ENCODE results near the gene CDV3.

The CDV3 gene

DNA sequence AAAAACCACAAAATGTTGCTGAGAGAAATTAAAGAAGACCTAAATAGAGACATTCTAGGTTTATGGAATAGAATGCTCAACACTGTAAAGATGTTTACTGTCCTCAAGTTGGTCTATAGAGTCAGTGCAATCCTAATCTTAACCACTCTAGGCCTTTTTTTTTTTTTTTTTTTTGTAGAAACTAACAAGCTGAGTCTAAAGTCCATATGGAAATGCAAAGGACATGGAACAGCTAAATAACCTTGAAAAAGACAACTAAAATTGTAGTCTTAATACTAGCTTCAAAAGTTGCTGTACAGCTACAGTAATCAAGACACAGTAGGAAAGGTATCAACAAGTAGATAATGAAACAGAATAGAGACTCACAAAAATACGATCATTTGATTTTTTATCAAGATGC lies 32.9 kb downstream of the CDV3 start:
- no peak for DNase-seq (ENCODE audit: low spot score)

DNA sequence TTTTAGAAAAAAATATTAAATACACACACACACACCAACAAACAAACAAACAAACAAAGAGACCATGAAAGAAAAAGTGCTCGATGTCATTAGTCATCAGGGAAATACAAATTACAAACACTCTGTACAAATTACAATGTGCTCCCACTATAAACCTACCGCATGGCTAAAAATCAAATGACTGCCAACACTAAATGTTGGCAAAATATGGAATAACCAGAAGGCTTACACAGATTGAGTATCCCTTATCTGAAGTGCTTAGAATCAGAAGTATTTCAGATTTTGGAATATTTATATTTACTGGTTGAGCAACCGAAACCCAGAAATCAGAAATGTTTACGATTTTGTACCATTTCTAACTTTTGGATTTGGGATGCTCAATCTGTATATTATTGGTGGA lies 33.4 kb downstream of the CDV3 start:
- DNase-seq (ENCODE audit: low spot score): no peak

GRCh38 chr3:133607816-133608215 lies 34.3 kb downstream of the CDV3 start:
- no peak for DNase-seq (ENCODE audit: low spot score)

GRCh38 chr3:133608388-133608787 lies 34.9 kb downstream of the CDV3 start:
- no peak for DNase-seq (ENCODE audit: low spot score)

- no peak for DNase-seq (ENCODE audit: low spot score)
These were observed 36.5 kb downstream of the CDV3 start for GRCh38 chr3:133610031-133610430.

DNA sequence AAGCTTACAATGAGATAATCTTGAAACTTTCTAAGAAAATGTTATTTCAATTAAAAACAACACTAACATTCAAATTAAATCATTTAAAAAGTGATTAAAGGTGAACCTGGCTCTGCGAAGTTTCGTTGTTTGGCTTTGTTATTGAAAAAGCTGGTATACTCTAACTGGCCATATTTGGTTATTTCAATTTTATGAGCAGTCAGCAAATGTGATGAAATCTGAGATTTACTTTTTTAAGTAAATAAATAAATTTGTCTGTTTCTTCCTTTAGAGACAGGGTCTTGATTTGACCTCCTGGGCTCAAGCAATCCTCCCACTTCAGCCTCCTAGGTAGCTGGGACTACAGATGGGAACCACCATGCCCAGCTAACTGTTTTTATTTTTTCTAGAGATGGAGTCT lies 38.0 kb downstream of the CDV3 start:
- DNase-seq (ENCODE audit: low spot score): no peak

DNA sequence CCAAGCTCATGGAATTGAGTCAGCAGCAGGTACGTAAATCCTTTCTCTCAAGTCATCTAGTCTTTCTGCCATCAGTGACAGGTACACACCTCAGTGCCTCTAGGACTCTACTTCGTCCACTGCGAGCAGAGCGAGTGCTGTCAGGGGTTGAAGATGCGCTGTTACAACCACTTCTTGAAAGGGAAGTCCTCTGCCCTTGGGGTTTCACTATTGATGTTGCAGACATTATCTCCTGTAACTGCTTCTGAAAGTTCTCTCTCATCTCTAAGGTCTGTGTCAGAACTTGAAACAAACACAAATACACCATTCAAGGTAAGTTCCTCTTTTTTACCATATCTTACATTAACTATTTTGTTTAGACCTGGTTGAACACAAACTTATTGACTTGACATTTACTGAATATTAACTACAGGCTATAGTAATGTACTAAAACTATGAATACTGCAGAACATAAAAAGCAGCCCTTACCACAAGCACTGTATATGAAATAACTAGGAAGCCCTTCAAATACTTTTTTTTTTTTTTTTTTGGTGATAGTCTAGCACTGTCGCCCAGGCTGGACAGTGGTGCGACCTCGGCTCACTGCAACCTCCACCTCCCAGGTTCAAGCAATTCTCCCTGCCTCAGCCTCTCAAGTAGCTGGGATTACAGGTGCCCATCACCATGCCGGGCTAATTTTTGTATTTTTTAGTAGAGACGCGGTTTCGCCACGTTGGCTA lies 46.7 kb downstream of the CDV3 start:
- DNase-seq (ENCODE audit: low spot score): no peak

GRCh38 chr3:133627789-133628188 lies 54.3 kb downstream of the CDV3 start:
- no peak for DNase-seq (ENCODE audit: low spot score)

DNA sequence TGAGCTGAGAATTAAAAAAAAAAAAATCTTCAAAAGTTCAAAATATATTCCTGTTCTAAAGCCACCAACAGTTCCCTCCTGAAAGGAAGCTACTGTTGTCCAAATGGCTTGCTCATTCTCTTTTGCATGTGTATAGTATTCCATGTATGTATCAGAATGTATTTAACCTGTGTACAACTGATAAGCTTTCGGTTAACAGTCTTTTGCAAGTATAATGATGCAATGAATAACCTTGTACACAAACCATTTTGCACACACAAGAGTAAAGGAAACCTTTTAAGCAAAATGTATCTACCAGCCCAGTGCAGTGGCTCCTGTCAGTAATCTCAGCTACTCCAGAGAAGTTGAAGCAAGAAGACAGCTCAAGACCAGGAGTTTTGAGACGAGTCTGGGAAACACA lies 55.7 kb downstream of the CDV3 start:
- DNase-seq (ENCODE audit: low spot score): no peak

DNA sequence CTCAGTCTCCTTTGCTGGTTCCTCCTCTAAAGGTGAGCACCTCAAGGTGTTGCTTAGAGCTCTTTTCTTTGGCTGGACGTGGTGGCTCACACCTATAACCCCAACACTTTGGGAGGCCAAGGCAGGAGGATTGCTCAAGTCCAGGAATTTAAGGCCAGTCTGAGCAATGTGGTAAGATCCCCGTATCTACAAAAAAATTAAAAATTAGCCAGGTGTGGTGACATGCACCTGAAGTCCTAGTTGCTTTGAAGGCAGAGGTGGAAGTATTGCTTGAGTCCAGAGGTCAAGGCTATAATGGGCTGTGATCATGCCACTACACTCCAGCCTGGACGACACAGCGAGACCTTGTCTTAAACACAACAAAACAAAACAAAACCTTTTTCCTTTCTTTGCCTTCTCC lies 60.0 kb downstream of the CDV3 start:
- no peak for DNase-seq (ENCODE audit: low spot score)

Data from LoVo (cell line).